Measurements from ENCODE around the gene HADH. TPM values are rescaled to one million over a fixed set of nuclear protein-coding genes. Genes with fewer than 3 reads are reported as not detected.

HADH gene
- polyA plus RNA-seq, 1 experiment = 23.0 TPM

- no peak for TF ChIP-seq CTCF (IDR thresholded peaks at IDR 0.05; ENCODE audit: low read depth, low read length)
- Histone ChIP-seq H3K9me3 (ENCODE audit: control insufficient read depth, insufficient read depth, low read length) (no peaks in the 10 kb centered on the region), H3K27me3 (ENCODE audit: control insufficient read depth, insufficient read depth, low read length) (no peaks in the 10 kb centered on the region), H3K27ac (ENCODE audit: low read depth, low read length) (no peak overlapping the region), H3K4me3 (ENCODE audit: low read depth, low read length) (no peak overlapping the region)
- ChIA-PET POLR2A (no interaction called here), CTCF (interaction anchor here (0.7 to 2.2 kb wide), 5 partner anchors 10 to 564 kb away, joined by 3 to 6 read pairs (median 4); no protein-coding TSS in a partner anchor)
- DNase-seq (ENCODE audit: low read depth, low spot score) = no peak
Measured at GRCh38 chr4:108013955-108014354, 24.3 kb downstream of the HADH start.

- Histone ChIP-seq H3K27ac (ENCODE audit: low read depth, low read length) (no peak overlapping the region), H3K27me3 (ENCODE audit: control insufficient read depth, insufficient read depth, low read length) (no peaks in the 10 kb centered on the region), H3K9me3 (ENCODE audit: control insufficient read depth, insufficient read depth, low read length) (no peaks in the 10 kb centered on the region), H3K4me3 (ENCODE audit: low read depth, low read length) (no peak overlapping the region)
- peak; percentile 55 for DNase-seq (ENCODE audit: low read depth, low spot score)
- peak; percentile 90 for TF ChIP-seq CTCF (IDR thresholded peaks at IDR 0.05; ENCODE audit: low read depth, low read length)
- CTCF ChIA-PET = interaction anchor here (0.7 to 4.3 kb wide), 62 partner anchors 7 to 1618 kb away, joined by 3 to 163 read pairs (median 4); partner anchors contain the start of genes HADH, OSTC and RPL34
- POLR2A ChIA-PET = no interaction called here
Measured at GRCh38 chr4:108018040-108018883, 28.6 kb downstream of the HADH start.

- ChIA-PET CTCF (interaction anchor here (0.6 to 4.3 kb wide), 66 partner anchors 8 to 1617 kb away, joined by 3 to 163 read pairs (median 4); partner anchors contain the start of genes HADH, OSTC and RPL34), POLR2A (no interaction called here)
- Histone ChIP-seq H3K9me3 (ENCODE audit: control insufficient read depth, insufficient read depth, low read length) (no peaks in the 10 kb centered on the region), H3K27ac (ENCODE audit: low read depth, low read length) (no peak overlapping the region), H3K27me3 (ENCODE audit: control insufficient read depth, insufficient read depth, low read length) (no peaks in the 10 kb centered on the region), H3K4me3 (ENCODE audit: low read depth, low read length) (no peak overlapping the region)
- DNase-seq (ENCODE audit: low read depth, low spot score) = no peak
- no peak for TF ChIP-seq CTCF (IDR thresholded peaks at IDR 0.05; ENCODE audit: low read depth, low read length)
Measured at GRCh38 chr4:108018884-108019187, 29.1 kb downstream of the HADH start.

GRCh38 chr4:108024085-108024877, 34.6 kb downstream of the HADH start:
- no peak for TF ChIP-seq CTCF (IDR thresholded peaks at IDR 0.05; ENCODE audit: low read depth, low read length)
- DNase-seq (ENCODE audit: low read depth, low spot score) = no peak
- Histone ChIP-seq H3K4me3 (ENCODE audit: low read depth, low read length) (no peak overlapping the region), H3K9me3 (ENCODE audit: control insufficient read depth, insufficient read depth, low read length) (no peaks in the 10 kb centered on the region), H3K27ac (ENCODE audit: low read depth, low read length) (no peak overlapping the region), H3K27me3 (ENCODE audit: control insufficient read depth, insufficient read depth, low read length) (no peaks in the 10 kb centered on the region)
- ChIA-PET POLR2A (no interaction called here), CTCF (interaction anchor here (3.5 kb wide), 1 partner anchor 548 kb away, joined by 20 read pairs; no protein-coding TSS in a partner anchor)

GRCh38 chr4:108024878-108025165, 35.1 kb downstream of the HADH start:
- no peak for DNase-seq (ENCODE audit: low read depth, low spot score)
- CTCF ChIA-PET = interaction anchor here (3.5 kb wide), 1 partner anchor 547 kb away, joined by 20 read pairs; no protein-coding TSS in a partner anchor
- no peak for TF ChIP-seq CTCF (IDR thresholded peaks at IDR 0.05; ENCODE audit: low read depth, low read length)
- POLR2A ChIA-PET = no interaction called here
- H3K27me3 ChIP-seq (ENCODE audit: control insufficient read depth, insufficient read depth, low read length) = no peaks in the 10 kb centered on the region
- no peaks in the 10 kb centered on the region for H3K9me3 ChIP-seq (ENCODE audit: control insufficient read depth, insufficient read depth, low read length)
- no peak overlapping the region for H3K27ac ChIP-seq (ENCODE audit: low read depth, low read length)
- H3K4me3 ChIP-seq (ENCODE audit: low read depth, low read length) = no peak overlapping the region
